ENCODE results near the gene DLG2. TPM values are rescaled to one million over a fixed set of nuclear protein-coding genes. Genes with fewer than 3 reads are reported as not detected.

The DLG2 gene
- total and polyA plus RNA-seq, 2 of the 8 experiments (the other 6 are each of a cell fraction or from before 2014, with no cell fraction given), result 1.7 to 14.3 TPM

DNA sequence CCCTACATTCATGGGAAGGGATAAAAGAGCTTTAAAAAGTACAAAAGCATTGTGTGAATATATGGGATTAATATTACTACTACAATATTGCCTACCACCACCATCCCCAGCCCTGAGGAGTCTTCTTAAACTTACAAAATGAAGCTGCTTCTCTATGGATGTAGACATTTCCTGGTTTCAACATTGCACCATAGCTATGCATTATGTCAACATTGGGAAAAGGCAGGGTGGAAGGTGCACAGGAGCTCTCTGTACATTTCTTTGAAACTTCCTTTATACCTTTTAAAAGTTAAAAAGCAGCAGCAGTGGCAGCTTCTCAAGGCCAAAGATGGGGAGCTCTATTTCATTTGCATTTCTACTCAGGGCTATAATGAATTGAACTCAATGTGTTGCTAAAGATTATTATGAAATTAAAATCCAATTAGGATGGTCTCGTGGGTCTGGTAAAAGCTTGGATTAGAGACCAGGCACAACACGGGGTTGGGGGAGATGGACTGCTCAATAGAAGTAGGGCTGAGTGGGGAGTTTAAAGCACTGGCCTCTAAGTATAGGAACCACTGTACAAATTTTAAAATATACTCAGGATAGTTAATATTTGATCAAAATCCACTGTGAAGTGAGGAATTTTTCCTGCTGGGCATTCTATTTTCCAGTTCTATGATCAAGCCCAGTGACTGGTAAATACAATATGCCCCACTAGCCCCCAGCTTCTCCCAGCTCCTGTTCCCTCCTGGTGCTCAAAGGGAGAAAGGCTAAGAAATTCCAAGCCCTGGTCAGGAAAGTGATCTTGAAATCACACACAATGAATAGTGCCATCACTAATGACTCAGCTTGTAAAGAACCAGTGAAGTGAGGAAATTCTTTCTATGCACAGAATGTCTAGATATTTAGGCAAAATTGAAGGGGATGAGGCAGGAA lies 1978.3 kb downstream of the DLG2 start (continued):
- TF ChIP-seq CREB1 (IDR thresholded peaks at IDR 0.05), result no peak
